IMR-90 (cell line): ENCODE measurements around the gene IQCB1.
"Not testable (repeated sequence)": the region's sequence is repeated elsewhere in the genome, so short reads cannot be mapped to it uniquely, and the experiment has no call there.

ENCODE experiments used
- MAFK ChIP-seq: IDR thresholded peaks from 2 replicates; pipeline ENCODE4 v1.6.1; 2012; ENCODE audit warnings: low read depth, low read length, improper control_type of control experiment
- POLR2A ChIP-seq: IDR thresholded peaks from 2 replicates; pipeline ENCODE4 v1.6.1; 2012; ENCODE audit warnings: mild to moderate bottlenecking, low read depth, low read length
- TF ChIP-seq, protein P1 (sequence below): conservative IDR thresholded peaks from 2 replicates; pipeline ENCODE4 v1.5.1; 2012; ENCODE audit warnings: mild to moderate bottlenecking, low read depth, low read length, improper control_type of control experiment

DNA sequence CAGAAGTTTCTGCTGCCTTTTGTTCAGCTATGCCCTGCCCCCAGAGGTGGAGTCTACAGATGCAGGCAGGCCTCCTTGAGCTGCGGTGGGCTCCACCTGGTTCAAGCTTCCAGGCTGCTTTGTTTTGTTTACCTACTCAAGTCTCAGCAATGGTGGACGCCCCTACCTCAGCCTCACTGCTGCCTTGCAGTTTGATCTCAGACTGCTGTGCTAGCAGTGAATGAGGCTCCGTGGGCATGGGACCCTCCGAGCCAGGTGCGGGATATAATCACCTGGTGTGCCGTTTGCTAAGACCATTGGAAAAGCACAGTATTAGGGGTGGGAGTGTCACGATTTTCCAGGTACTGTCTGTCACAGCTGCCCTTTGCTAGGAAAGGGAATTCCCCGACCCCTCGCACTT, 28.4 kb upstream of the IQCB1 start:
- TF ChIP-seq, protein P1, sequence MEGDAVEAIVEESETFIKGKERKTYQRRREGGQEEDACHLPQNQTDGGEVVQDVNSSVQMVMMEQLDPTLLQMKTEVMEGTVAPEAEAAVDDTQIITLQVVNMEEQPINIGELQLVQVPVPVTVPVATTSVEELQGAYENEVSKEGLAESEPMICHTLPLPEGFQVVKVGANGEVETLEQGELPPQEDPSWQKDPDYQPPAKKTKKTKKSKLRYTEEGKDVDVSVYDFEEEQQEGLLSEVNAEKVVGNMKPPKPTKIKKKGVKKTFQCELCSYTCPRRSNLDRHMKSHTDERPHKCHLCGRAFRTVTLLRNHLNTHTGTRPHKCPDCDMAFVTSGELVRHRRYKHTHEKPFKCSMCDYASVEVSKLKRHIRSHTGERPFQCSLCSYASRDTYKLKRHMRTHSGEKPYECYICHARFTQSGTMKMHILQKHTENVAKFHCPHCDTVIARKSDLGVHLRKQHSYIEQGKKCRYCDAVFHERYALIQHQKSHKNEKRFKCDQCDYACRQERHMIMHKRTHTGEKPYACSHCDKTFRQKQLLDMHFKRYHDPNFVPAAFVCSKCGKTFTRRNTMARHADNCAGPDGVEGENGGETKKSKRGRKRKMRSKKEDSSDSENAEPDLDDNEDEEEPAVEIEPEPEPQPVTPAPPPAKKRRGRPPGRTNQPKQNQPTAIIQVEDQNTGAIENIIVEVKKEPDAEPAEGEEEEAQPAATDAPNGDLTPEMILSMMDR: not testable (repeated sequence)
- TF ChIP-seq MAFK, POLR2A: not testable (repeated sequence)
